ENCODE data around the gene ZP2. TPM values are rescaled to one million over a fixed set of nuclear protein-coding genes. Genes with fewer than 3 reads are reported as not detected.

ZP2 gene
- total RNA-seq, 1 donor from 2014 or later: not detected

Other genes with a start within 250 kb of the ZP2 start
- 0.60 TPM for gene DNAH3, start 60.7 kb downstream of the ZP2 start, total RNA-seq
- gene LDAF1, start 52.9 kb downstream of the ZP2 start, total RNA-seq: 62.3 TPM
- gene ANKS4B, start 22.1 kb upstream of the ZP2 start, total RNA-seq: not detected
- 5.1 TPM for gene CRYM, start 66.7 kb upstream of the ZP2 start, total RNA-seq

Data from esophagus mucosa (tissue), 1 donor.